Measurements from ENCODE around the gene GLCCI1. TPM values are rescaled to one million over a fixed set of nuclear protein-coding genes. Genes with fewer than 3 reads are reported as not detected.
"Not testable (repeated sequence)": the region's sequence is repeated elsewhere in the genome, so short reads cannot be mapped to it uniquely, and the experiment has no call there.

Gene GLCCI1
- total RNA-seq, 1 donor from 2014 or later, result 42.4 TPM

- H3K9me3 Mint-ChIP-seq (ENCODE audit: low read depth), result peaks cover 2% of the 10 kb centered on the region
- no peak overlapping the region for H3K27ac Mint-ChIP-seq
- no peak for TF ChIP-seq CTCF (IDR thresholded peaks at IDR 0.05; ENCODE audit: unreplicated experiment)
- H3K4me3 Mint-ChIP-seq (ENCODE audit: low read depth), result no peak overlapping the region
- H3K4me1 Mint-ChIP-seq (ENCODE audit: low read depth), result peaks cover 2% of the 10 kb centered on the region
- no peaks in the 10 kb centered on the region for H3K27me3 Mint-ChIP-seq
- peaks cover 21% of the 10 kb centered on the region for H3K36me3 Mint-ChIP-seq (ENCODE audit: insufficient read depth)
- no peak for DNase-seq (ENCODE audit: low spot score, unreplicated experiment)
Measured at GRCh38 chr7:8044761-8045430, 76.3 kb downstream of the GLCCI1 start.

- not testable (repeated sequence) for H3K4me1 Mint-ChIP-seq (ENCODE audit: low read depth); DNase-seq (ENCODE audit: low spot score, unreplicated experiment); H3K4me3 Mint-ChIP-seq (ENCODE audit: low read depth); H3K9me3 Mint-ChIP-seq (ENCODE audit: low read depth); H3K27ac Mint-ChIP-seq; H3K27me3 Mint-ChIP-seq
- peaks cover 12% of the 10 kb centered on the region for H3K36me3 Mint-ChIP-seq (ENCODE audit: insufficient read depth)
Measured at GRCh38 chr7:8048067-8048466, 79.5 kb downstream of the GLCCI1 start.

- H3K9me3 Mint-ChIP-seq (ENCODE audit: low read depth), result no peaks in the 10 kb centered on the region
- H3K27ac Mint-ChIP-seq, result no peak overlapping the region
- no peak for TF ChIP-seq CTCF (IDR thresholded peaks at IDR 0.05; ENCODE audit: unreplicated experiment)
- H3K36me3 Mint-ChIP-seq (ENCODE audit: insufficient read depth), result peaks cover 6% of the 10 kb centered on the region
- no peaks in the 10 kb centered on the region for H3K27me3 Mint-ChIP-seq
- H3K4me1 Mint-ChIP-seq (ENCODE audit: low read depth), result peaks cover 2% of the 10 kb centered on the region
- no peak for DNase-seq (ENCODE audit: low spot score, unreplicated experiment)
- no peak overlapping the region for H3K4me3 Mint-ChIP-seq (ENCODE audit: low read depth)
Measured at GRCh38 chr7:8051373-8051772, 82.8 kb downstream of the GLCCI1 start.

GRCh38 chr7:8051998-8052397, 83.4 kb downstream of the GLCCI1 start:
- Mint-ChIP-seq H3K9me3 (ENCODE audit: low read depth) (no peaks in the 10 kb centered on the region), H3K27ac (no peak overlapping the region), H3K4me1 (ENCODE audit: low read depth) (no peaks in the 10 kb centered on the region)

GRCh38 chr7:8052824-8053223, 84.2 kb downstream of the GLCCI1 start:
- DNase-seq (ENCODE audit: low spot score, unreplicated experiment), result no peak
- Mint-ChIP-seq H3K27me3 (no peaks in the 10 kb centered on the region), H3K36me3 (ENCODE audit: insufficient read depth) (peaks cover 12% of the 10 kb centered on the region)

More at GRCh38 chr7:8051998-8052397, 83.4 kb downstream of the GLCCI1 start:
- no peaks in the 10 kb centered on the region for H3K27me3 Mint-ChIP-seq
- peaks cover 8% of the 10 kb centered on the region for H3K36me3 Mint-ChIP-seq (ENCODE audit: insufficient read depth)
- no peak for DNase-seq (ENCODE audit: low spot score, unreplicated experiment)
- no peak for TF ChIP-seq CTCF (IDR thresholded peaks at IDR 0.05; ENCODE audit: unreplicated experiment)
- no peak overlapping the region for H3K4me3 Mint-ChIP-seq (ENCODE audit: low read depth)

More at GRCh38 chr7:8052824-8053223, 84.2 kb downstream of the GLCCI1 start:
- Mint-ChIP-seq H3K27ac (no peak overlapping the region), H3K9me3 (ENCODE audit: low read depth) (no peaks in the 10 kb centered on the region), H3K4me1 (ENCODE audit: low read depth) (no peaks in the 10 kb centered on the region), H3K4me3 (ENCODE audit: low read depth) (no peak overlapping the region)
- no peak for TF ChIP-seq CTCF (IDR thresholded peaks at IDR 0.05; ENCODE audit: unreplicated experiment)
